NCI-H1417 treated with DMSO at 0.1 percent for 48 hours (cell line): ENCODE results near the gene TRHDE.
A peak's percentile ranks its signal among the peaks of the same experiment; 100 is the strongest.
"Not testable (repeated sequence)": the region's sequence is repeated elsewhere in the genome, so short reads cannot be mapped to it uniquely, and the experiment has no call there.

ENCODE experiments used
- DNase-seq: peaks from one replicate; lab custom pipeline; 2025; lab: John Stamatoyannopoulos, UW

TRHDE gene

DNA sequence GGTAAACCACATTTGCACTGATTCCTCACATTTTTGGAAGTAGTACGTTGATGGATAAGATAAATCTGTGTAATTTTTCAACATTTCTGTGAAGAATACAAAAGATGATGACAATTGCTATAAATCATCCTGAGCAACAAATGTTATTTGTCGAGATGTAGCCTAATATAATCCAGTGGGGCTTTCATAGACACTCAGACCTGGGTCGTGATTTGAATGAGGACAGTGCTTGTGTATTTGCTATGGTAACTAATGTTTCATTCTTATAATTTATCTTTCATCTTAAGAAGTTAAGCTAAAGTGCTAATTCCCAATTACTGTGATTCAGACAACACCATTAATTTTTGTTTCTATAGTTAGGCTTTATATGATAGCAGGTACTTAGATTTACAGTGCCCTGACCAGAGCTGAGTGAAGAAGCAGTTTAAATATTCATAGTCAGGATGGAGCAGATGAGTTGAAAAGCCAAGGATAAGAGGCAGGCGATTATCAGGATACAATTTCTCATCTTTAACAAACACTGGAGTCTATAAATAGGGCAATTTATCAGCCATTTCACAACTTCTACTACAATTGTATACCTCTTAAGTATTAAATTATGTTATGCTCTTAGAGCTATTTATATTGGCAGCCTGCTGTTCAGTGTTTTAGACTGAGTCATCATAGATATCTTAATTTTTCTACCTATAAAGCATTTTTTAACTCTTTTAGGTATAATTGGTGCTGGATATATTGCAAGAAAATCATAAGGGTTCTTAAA, 359.9 kb downstream of the TRHDE start:
- peak; percentile 83 for DNase-seq

DNA sequence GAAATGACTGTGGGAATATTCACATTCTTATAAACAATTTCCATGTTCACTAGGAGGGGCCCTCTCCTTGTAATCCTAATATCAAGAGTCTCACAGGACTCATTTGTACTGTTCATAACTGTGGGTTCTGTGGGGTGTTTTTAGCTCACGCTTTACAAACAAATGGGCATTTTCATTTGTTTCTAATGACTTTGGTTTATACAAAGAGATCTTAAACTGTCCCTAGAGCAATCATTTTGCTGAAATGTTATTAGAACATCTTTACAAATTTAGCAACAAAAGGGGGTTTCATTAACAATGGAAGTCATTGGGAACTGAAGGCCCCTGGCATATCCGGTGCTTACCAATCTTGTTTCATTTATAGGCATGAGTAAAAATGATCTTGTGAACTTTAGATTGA, 370.5 kb downstream of the TRHDE start:
- DNase-seq = no peak

DNA sequence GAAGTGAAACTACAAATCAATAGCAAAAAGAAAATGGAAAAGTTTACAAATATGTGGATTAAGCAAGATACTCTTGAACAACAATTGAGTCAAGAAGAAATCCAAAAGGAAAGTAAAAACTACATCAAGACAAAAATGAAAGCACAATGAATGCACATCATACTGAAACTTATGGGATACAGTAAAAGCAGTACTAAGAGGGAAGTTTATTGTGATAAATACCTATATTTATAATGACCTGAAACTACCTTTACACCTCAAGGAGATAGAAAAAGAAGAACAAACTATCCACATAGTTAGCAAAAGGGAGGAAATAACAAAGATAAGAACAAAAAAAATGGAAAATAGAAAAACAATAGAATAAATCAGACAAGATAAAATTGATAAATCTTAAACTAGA, 375.0 kb downstream of the TRHDE start:
- DNase-seq = no peak

DNA sequence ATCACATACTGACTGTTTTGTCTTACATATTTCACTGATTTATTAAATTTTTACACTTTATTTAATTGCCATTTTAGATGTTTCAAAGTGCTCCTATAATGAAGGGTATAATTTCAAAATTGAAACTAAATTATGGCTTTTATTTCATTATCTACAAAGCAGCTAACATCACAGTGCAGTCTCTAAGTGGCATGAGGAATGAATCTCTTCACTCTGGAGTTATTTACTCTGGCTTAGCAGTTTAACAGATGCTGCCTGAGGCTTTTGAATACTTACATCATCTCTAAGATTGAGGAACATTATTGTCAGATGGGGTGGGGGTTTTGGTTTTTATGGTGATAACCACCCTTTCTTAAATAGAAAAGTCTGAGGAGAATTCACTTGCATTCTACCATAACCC, 386.4 kb downstream of the TRHDE start:
- no peak for DNase-seq

DNA sequence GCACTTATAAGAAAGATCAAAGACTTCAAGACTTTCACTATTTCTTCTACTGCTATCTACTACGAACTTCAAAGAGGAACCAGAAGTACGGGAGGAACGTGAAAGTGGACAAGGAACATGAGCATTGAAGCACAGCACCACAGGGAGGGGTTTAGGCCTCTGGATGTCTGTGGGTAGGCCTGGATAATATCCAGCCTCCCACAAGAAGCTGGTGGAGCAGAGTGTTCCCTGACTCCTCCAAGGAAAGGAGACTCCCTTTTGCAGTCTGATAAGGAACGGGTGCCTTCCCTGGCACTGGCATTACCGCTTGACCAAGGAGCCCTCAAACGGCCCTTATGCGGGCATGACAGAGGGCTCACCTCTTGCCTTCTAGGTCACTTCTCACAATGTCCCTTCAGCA, 388.0 kb downstream of the TRHDE start:
- not testable (repeated sequence) for DNase-seq

DNA sequence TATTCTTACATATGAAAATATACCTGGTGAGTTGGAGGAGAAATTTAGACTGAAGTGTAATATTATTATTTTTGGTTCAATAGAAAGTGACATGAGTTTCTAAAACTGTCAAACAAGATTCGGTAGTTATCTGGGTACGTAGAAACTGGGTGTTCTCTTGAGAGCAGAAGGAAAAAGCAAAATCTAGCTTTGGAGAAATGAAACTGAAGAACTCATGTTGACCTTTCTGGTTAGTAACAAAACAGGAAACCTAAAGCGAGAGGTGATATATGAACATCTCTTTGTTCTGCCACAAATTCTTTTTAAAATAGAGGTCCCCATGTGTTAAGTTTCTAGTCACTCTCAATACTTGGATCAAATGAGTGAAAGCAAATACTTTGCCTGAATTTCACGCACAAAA, 401.7 kb downstream of the TRHDE start:
- no peak for DNase-seq

DNA sequence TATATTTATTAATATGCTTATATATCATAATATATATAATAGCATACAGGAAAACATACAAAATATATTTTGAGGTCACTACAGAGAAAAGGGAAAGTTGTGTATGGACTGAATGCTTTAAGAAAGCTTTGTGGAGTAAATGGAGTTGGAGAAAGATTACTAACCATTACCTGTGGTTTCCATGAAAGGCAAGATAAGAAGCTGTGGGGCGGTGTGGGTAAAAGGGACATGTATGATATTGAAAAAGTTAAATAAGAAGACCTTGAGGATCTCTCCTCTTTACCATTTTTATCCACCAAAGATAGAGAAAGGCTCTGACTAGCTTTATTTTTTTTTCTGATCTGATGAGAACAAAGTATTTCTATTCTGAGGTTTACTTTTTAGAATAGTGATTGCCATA, 404.4 kb downstream of the TRHDE start:
- DNase-seq = no peak

DNA sequence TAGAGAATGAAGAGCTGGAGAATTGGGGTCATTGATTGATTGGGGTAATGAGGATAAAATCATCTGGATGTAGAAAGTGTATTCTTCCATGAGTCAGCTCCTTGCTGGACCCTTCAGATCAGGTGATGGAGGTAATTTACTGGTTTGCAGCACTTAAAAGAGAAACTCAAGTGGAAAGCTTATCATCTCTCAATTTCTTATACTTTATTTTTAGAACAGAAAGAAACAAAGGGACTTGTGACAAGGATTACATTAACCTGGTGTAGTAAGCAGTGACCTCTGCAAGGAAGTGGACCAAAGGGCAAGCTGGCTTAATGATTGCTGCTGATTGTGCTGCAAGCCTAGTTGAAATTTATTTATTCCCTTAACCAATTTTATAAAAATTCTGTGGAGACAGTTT, 405.0 kb downstream of the TRHDE start:
- no peak for DNase-seq

DNA sequence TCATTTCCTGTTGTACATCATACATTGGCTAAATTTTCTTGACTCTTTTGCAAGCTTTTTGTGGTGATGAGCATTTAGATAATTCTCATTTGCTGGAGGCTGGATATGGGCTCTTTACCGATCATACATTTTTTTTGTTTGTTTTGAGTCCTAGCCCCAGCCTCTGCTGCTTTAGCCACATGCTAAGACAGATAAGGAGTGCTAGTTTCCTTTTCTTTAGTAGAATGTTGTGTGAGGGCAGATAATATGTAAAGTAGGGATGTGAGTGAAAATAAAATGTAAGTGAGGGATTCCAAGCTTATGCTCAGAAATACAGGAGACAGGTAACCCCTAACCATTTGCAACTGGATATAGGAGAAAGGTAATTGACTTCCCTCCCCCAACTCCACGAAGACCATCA, 405.7 kb downstream of the TRHDE start:
- no peak for DNase-seq

DNA sequence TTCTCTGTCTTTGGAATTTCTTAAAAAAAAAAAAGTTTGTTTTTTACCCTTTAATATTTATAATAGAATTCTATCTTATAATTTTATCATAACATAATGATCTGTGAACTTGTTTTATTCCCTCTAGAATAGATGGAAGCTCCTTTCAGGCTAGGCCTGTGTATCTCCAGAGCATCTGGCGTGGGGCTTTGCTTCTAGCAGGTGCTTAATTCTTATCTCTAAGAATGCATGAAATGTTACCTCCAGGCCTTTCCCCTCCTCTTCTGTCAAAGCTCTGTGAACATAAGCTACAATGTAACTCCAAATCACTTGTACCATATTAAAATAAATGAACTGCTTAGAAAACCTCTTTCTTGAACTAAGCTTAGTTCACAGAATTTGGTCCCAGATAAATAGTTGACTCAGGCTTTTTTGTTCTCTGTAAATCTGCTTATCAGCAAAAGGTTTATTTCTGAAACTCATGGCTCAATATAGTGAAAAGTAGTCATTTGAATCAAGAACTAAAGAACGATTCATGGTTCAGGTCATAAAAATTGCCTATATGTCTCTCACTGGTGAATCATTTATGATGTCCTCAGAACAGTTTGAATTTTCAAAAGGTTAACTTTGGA, 407.1 kb downstream of the TRHDE start:
- no peak for DNase-seq

DNA sequence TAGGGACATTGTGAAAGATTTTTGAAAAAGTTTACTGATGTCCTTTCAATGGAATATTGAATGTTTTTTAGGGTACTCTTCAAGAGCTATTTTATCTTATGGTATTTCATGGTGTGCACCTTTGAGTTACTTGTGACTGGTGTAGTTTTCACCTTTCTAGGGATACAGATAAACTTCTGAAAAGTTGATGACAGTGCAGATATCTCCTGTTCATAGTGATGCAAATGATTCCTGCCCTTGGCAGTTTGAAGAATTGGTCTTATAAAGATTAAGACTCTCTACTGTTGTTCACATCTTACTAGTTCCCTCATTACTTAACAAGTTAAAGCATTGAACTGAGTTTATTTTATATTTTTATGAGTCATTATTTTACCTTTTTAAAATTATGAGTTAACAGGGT, 408.9 kb downstream of the TRHDE start:
- DNase-seq = no peak

DNA sequence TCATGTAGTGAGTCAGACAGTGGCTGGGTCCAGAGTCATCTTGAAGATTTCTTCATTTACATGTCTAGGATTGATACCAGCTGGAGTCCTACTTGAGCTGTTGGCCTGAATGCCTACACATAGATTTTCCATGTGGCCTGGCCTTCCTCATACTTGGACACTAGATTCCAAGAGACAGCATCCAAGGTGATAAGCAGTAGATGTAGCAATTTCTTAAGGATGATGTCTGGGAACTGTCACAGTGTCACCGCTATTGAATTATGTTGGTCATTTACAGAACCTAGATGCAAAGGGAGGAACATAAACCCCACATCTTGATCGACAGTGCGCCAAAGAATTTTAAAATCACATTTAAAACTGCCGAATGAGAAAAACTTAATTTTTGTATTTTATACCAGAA, 412.3 kb downstream of the TRHDE start:
- DNase-seq = no peak

DNA sequence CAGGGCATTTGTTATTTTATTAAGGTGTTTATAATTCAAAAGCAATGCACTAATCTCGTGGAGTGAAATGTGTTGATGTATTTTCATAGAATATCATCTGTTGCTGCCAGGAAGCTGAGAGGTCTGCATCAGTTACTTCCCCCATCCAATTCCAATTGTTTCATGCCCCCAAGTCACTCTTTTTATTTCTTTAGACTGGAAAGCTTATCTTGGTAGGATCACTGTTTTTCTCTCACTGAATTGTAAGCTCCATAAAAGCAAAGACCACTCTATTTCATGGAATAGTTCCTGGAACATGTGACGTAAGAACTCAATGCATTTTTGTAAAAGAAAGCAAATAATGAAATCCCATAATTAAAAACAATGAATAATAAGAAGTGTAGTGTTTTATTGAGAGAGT, 420.2 kb downstream of the TRHDE start:
- DNase-seq = no peak

DNA sequence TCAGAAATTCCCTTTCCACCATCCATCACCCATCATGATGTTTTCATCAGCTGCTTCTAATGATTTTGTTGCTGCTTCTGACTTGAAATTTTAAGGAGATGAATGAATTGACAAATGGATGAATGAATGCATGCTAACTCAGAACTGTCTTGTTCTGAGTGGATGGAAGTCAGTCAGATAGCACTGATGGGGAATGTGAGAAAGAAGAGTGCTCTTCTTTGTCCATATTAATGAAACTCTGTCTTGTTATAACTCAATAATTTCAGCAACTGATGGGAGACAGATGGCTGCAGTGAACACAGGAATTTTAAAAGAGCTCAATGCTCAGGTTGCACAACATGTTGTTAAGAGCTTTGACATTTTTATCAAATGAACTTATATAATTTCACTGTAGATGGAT, 422.0 kb downstream of the TRHDE start:
- no peak for DNase-seq

DNA sequence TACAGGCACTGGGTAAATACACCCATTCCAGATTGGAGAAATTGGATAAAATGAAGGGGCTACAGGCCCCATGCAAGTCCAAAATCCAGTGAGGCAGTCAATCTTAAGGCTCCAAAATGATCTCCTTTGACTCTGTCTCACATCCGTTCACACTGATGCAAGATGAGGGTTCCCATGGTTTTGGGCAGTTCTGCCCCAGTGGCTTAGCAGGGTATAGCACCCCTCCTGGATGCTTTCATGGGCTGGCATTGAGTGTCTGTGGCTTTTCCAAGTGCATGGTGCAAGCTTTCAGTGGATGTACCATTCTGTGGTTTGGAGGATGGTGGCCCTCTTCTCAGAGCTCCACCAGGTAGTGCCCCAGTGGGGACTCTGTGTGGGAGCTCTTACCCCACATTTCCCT, 427.2 kb downstream of the TRHDE start:
- no peak for DNase-seq

DNA sequence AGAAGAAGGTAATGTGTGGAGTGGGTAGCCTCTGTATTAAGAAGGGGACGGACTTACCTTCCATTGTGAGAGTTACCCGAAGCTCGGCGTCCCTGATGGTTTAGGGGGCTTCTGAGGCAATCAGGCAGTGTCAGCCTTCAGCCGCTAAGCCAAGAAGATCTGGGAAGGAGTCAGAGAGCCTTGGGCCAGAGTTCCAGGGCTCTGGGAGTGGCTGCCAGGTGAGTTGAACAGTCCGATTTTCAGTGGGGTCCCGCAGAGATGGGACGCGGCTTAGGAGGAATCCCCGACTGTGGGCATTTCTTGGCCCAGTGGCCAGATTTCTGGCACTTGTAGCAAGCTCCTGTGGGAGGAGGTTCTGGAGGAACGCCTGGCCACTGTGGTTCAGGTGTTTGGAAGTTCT, 439.9 kb downstream of the TRHDE start:
- not testable (repeated sequence) for DNase-seq

DNA sequence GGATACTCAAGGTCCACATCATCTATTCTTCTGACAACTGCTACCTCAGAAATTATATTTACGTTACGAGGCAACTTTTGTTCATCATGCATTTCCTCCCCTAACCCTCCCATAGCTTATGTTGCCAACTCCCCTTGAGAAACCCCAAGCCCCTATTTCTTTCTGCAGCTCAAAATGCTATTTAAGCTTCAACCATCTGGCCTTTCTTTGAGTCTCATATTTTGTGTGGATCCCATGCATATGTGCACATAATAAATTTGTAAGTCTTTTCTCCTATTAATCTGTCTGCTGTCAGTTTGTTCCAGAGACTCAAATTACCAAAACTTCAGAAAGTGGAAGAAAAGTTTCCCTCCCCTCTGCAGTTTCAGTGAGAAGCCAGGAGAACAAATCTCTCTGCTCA, 444.1 kb downstream of the TRHDE start:
- DNase-seq = no peak

DNA sequence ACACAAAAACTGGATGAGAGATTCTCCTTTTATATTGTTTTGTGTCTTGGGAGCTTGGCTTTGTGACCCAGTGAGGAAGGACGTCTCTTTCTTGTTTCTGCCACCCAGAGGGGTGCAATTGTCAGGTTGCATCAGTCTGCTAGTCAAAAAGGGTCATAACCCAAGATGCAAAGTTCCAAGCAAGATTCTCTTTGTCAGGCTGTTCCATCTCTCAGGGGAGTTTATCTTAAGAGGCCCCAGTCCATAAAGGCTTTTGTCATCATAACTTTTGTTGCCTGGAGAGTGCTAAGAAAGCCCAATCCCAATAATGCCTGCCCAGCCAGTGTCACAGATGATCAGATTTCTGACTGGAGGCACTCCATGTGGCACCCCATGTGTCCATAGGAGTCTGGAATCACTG, 444.9 kb downstream of the TRHDE start:
- no peak for DNase-seq
